ENCODE data around the gene EPHA5.

Gene EPHA5

GRCh38 chr4:65392488-65392887 lies 277.8 kb downstream of the EPHA5 start:
- no peaks in the 10 kb centered on the region for H3K36me3 Mint-ChIP-seq (ENCODE audit: low read depth)
- H3K4me1 Mint-ChIP-seq (ENCODE audit: low read depth) = no peaks in the 10 kb centered on the region
- H3K9me3 Mint-ChIP-seq = peaks cover 12% of the 10 kb centered on the region
- H3K27ac Mint-ChIP-seq = no peak overlapping the region
- H3K27me3 Mint-ChIP-seq = no peaks in the 10 kb centered on the region
- no peak overlapping the region for H3K4me3 Mint-ChIP-seq

DNA sequence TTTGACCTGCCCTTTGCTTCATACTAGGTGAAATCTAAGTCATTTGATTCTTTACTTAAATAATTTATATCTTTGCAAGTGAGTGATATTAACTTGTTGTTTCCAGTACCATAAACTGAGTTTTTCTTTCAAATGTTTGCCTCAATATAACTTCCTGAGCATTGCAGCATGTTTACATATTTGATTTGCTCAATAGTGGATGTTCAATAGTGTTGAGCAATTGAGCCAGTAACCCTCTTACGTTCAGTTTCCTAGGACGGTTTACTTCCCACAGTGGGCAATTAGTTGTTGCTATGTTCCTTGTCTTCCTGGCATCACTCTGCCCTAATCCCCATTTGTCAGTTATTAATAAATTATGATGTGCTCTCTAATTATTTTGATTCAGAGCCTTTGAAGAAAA lies 278.5 kb downstream of the EPHA5 start:
- no peaks in the 10 kb centered on the region for H3K27me3 Mint-ChIP-seq
- no peaks in the 10 kb centered on the region for H3K4me1 Mint-ChIP-seq (ENCODE audit: low read depth)
- no peak overlapping the region for H3K27ac Mint-ChIP-seq

DNA sequence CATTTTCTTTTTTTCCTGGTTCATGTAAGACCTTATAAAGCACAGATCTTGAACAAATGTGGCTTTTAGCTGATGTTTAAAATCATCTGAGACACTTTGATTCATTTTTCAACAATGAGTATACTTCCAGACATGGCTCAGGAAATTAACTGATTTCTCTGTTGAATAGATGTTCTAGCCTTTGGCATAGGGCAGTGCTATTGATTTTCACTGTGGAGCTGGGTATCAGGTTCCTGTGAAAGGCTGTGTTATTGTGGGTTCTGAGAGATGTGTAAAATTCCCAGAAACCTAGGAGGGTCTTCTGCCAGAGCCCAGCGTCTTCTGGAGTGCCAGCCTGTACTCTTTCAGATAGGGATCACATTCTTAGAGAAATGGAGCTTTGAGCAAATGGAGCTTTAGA lies 278.9 kb downstream of the EPHA5 start:
- no peaks in the 10 kb centered on the region for H3K36me3 Mint-ChIP-seq (ENCODE audit: low read depth)
- H3K9me3 Mint-ChIP-seq = peaks cover 13% of the 10 kb centered on the region
- no peaks in the 10 kb centered on the region for H3K27me3 Mint-ChIP-seq
- no peaks in the 10 kb centered on the region for H3K4me1 Mint-ChIP-seq (ENCODE audit: low read depth)
- no peak overlapping the region for H3K4me3 Mint-ChIP-seq
- H3K27ac Mint-ChIP-seq = no peak overlapping the region

More for the DNA sequence above, 278.5 kb downstream of the EPHA5 start:
- no peak overlapping the region for H3K4me3 Mint-ChIP-seq
- peaks cover 12% of the 10 kb centered on the region for H3K9me3 Mint-ChIP-seq
- no peaks in the 10 kb centered on the region for H3K36me3 Mint-ChIP-seq (ENCODE audit: low read depth)

DNA sequence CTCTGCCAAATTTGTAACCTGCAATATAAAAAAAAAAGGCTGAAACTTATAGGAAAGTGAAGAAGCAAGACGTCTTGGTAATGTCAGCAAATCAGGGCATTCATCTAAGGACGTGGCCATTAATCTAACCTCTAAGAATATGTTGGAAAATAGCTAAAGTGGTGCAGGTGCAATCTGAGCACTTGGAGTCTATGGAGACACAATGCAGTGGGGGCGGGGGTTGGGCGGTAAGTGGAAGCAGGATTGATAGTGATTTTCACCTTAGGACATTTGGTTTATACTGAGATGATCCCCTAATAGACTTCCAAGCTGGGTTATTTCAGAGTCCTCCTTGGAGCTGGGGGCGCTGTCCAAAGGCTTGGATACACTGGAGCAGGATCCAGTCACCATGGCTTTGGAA lies 283.4 kb downstream of the EPHA5 start:
- Mint-ChIP-seq H3K4me1 (ENCODE audit: low read depth) (no peaks in the 10 kb centered on the region), H3K27me3 (no peaks in the 10 kb centered on the region), H3K4me3 (no peak overlapping the region), H3K36me3 (ENCODE audit: low read depth) (no peaks in the 10 kb centered on the region), H3K27ac (no peak overlapping the region), H3K9me3 (peaks cover 9% of the 10 kb centered on the region)

- Mint-ChIP-seq H3K4me1 (ENCODE audit: low read depth) (no peaks in the 10 kb centered on the region), H3K27ac (no peak overlapping the region), H3K27me3 (no peaks in the 10 kb centered on the region), H3K36me3 (ENCODE audit: low read depth) (no peaks in the 10 kb centered on the region), H3K4me3 (no peak overlapping the region), H3K9me3 (peaks cover 4% of the 10 kb centered on the region)
Measured at GRCh38 chr4:65383589-65384305, 286.5 kb downstream of the EPHA5 start.

DNA sequence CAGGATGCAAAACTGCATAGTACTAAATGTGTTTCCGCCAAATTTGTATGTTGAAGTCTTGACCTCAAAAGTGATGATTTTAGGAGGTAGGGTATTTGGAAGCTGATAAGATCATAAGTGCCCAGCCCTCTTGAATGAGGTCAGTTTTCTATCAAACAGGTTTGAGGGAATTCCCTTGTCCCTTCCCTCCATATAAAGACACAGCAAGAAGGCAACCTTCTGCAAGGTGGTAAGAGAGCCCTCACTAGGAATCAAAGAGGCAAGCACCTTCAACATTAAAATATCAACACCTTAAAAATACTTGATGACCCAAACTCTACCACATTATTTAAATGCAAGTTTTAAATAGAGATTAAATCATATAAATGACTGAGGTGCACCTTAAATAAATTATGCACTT lies 288.6 kb downstream of the EPHA5 start:
- H3K36me3 Mint-ChIP-seq (ENCODE audit: low read depth) = no peaks in the 10 kb centered on the region
- H3K4me1 Mint-ChIP-seq (ENCODE audit: low read depth) = no peaks in the 10 kb centered on the region
- peaks cover 4% of the 10 kb centered on the region for H3K9me3 Mint-ChIP-seq
- H3K4me3 Mint-ChIP-seq = no peak overlapping the region
- H3K27me3 Mint-ChIP-seq = no peaks in the 10 kb centered on the region
- H3K27ac Mint-ChIP-seq = no peak overlapping the region

- H3K36me3 Mint-ChIP-seq (ENCODE audit: low read depth) = no peaks in the 10 kb centered on the region
- no peak overlapping the region for H3K4me3 Mint-ChIP-seq
- no peaks in the 10 kb centered on the region for H3K9me3 Mint-ChIP-seq
- no peak overlapping the region for H3K27ac Mint-ChIP-seq
- no peaks in the 10 kb centered on the region for H3K4me1 Mint-ChIP-seq (ENCODE audit: low read depth)
- no peaks in the 10 kb centered on the region for H3K27me3 Mint-ChIP-seq
Measured at GRCh38 chr4:65370709-65371108, 299.6 kb downstream of the EPHA5 start.

DNA sequence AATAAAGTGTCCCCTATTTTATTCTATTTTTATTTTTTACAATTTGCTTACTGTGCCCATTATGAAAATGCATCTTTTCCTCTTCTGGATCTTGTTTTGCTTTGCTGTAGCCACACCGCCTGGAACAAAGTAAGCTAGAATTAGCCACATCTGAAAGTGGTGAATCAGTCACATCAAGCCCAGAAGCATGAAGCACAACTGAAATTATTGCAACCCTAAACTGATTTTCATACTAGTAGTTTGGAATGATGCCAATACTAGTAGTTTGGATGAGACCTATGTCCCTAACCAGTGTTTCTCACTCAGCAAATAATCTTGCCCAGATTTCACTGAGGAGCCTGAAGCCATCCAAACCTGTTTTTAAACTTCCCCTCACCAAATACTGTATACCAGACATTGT lies 303.0 kb downstream of the EPHA5 start:
- H3K4me1 Mint-ChIP-seq (ENCODE audit: low read depth) = no peaks in the 10 kb centered on the region
- no peaks in the 10 kb centered on the region for H3K36me3 Mint-ChIP-seq (ENCODE audit: low read depth)
- H3K27ac Mint-ChIP-seq = no peak overlapping the region
- H3K27me3 Mint-ChIP-seq = no peaks in the 10 kb centered on the region
- H3K4me3 Mint-ChIP-seq = no peak overlapping the region
- H3K9me3 Mint-ChIP-seq = peaks cover 8% of the 10 kb centered on the region

GRCh38 chr4:65358914-65359313 lies 311.4 kb downstream of the EPHA5 start:
- Mint-ChIP-seq H3K4me1 (ENCODE audit: low read depth) (no peaks in the 10 kb centered on the region), H3K27ac (no peak overlapping the region), H3K9me3 (peaks cover 15% of the 10 kb centered on the region), H3K36me3 (ENCODE audit: low read depth) (no peaks in the 10 kb centered on the region), H3K4me3 (no peak overlapping the region), H3K27me3 (no peaks in the 10 kb centered on the region)

DNA sequence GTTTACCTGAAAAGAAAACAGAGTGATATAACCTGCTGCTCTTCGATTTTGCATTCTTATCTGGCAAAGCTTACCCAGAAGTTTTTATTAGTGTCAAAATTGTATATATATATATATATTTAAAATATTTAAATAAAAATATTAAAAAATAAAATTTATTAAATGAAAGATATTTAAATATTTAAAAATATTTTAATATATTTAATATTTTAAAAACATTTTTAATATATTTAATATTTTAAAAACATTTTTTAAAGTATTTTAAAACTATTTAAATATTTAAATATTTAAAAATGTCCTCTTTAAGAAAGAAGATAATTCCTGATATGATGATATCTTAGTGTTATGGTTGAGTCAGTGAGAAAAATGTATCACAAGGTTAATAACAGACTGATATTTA lies 317.2 kb downstream of the EPHA5 start:
- no peaks in the 10 kb centered on the region for H3K36me3 Mint-ChIP-seq (ENCODE audit: low read depth)
- no peak overlapping the region for H3K4me3 Mint-ChIP-seq
- no peaks in the 10 kb centered on the region for H3K27me3 Mint-ChIP-seq
- no peaks in the 10 kb centered on the region for H3K9me3 Mint-ChIP-seq
- H3K4me1 Mint-ChIP-seq (ENCODE audit: low read depth) = no peaks in the 10 kb centered on the region
- H3K27ac Mint-ChIP-seq = no peak overlapping the region

DNA sequence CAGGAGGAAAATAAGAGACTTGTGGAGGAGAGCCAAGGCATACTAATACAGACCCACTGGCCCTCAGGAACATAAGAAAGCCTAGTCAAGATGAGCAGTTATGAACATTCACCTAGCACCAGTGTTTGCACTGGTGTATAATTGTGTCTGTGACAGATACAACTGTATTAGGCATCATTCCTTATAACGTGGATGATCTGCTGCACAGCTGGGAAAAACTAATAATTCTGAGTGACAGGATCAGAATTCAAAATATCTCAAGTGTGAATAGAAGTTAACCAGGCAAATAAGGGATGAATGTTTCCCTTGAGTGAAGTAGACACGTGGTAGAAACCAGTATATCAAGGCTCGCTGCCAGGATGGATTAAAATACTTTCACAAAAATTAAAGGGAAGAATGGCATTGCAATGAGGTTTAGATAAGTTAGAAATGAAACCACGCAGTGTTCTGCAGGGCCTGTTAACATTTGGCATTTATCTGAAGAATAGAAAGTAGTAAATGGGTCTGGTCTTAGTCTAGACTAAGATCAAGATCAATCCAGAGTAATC lies 325.9 kb downstream of the EPHA5 start:
- Mint-ChIP-seq H3K9me3 (peaks cover 7% of the 10 kb centered on the region), H3K4me3 (no peak overlapping the region), H3K27me3 (no peaks in the 10 kb centered on the region), H3K36me3 (ENCODE audit: low read depth) (no peaks in the 10 kb centered on the region), H3K27ac (no peak overlapping the region), H3K4me1 (ENCODE audit: low read depth) (no peaks in the 10 kb centered on the region)

DNA sequence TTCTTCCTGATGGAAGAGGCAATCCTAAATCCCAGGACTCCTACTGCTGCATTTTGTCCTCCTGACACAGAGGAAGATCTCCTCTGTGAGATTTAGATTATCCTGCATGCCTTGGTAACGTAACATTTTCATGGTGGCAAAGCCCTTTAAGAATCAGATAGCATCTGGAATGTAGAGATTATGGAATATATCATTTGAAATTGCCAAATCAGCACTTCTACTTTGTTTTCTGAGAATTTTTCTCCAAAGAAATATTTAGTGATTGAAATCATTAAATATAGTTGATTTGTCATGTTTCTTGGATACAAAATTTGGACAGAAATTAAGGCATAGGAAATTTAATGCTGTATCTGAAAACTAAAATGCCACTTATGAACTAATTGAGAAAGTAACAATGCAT lies 326.9 kb downstream of the EPHA5 start:
- H3K9me3 Mint-ChIP-seq = peaks cover 7% of the 10 kb centered on the region
- H3K4me3 Mint-ChIP-seq = no peak overlapping the region
- no peaks in the 10 kb centered on the region for H3K36me3 Mint-ChIP-seq (ENCODE audit: low read depth)
- H3K27me3 Mint-ChIP-seq = no peaks in the 10 kb centered on the region
- H3K27ac Mint-ChIP-seq = no peak overlapping the region
- no peaks in the 10 kb centered on the region for H3K4me1 Mint-ChIP-seq (ENCODE audit: low read depth)

GRCh38 chr4:65341557-65341956 lies 328.7 kb downstream of the EPHA5 start:
- H3K27ac Mint-ChIP-seq = no peak overlapping the region
- H3K4me3 Mint-ChIP-seq = no peak overlapping the region
- no peaks in the 10 kb centered on the region for H3K27me3 Mint-ChIP-seq
- H3K36me3 Mint-ChIP-seq (ENCODE audit: low read depth) = no peaks in the 10 kb centered on the region
- H3K9me3 Mint-ChIP-seq = peaks cover 7% of the 10 kb centered on the region
- H3K4me1 Mint-ChIP-seq (ENCODE audit: low read depth) = no peaks in the 10 kb centered on the region

- Mint-ChIP-seq H3K9me3 (peaks cover 7% of the 10 kb centered on the region), H3K27me3 (no peaks in the 10 kb centered on the region), H3K4me3 (no peak overlapping the region), H3K4me1 (ENCODE audit: low read depth) (no peaks in the 10 kb centered on the region), H3K36me3 (ENCODE audit: low read depth) (no peaks in the 10 kb centered on the region), H3K27ac (no peak overlapping the region)
Measured at GRCh38 chr4:65340382-65341109, 329.7 kb downstream of the EPHA5 start.

- H3K27ac Mint-ChIP-seq = no peak overlapping the region
- H3K4me3 Mint-ChIP-seq = no peak overlapping the region
- no peaks in the 10 kb centered on the region for H3K27me3 Mint-ChIP-seq
- no peaks in the 10 kb centered on the region for H3K36me3 Mint-ChIP-seq (ENCODE audit: low read depth)
- no peaks in the 10 kb centered on the region for H3K4me1 Mint-ChIP-seq (ENCODE audit: low read depth)
- H3K9me3 Mint-ChIP-seq = peaks cover 4% of the 10 kb centered on the region
Measured at GRCh38 chr4:65337371-65337770, 332.9 kb downstream of the EPHA5 start.

All from stimulated activated naive CD8-positive, alpha-beta T cell treated with anti-CD3 and anti-CD28 coated beads, Interleukin-15, Interleukin-2, amounts not matched to agents 100 ng/mL and 50 ng/mL, for 24 hours (primary cell).